Right lobe of liver (tissue), 4 donors: ENCODE measurements around the gene CARD8.

Experiments used
- CTCF ChIP-seq, 4 donors: fragments of 200-600 bp in 3 of 4; fragments of 450-650 bp in 1 of 4; IDR thresholded peaks; one replicate each; pipeline versions ENCODE4 v1.5.1 to v1.8.0; 2016 to 2022; ENCODE audit warnings: antibody characterized with exemption in 4 of 4, mild to moderate bottlenecking in 2 of 4
- POLR2A ChIP-seq: fragments of 450-650 bp; IDR thresholded peaks from one replicate; pipeline ENCODE4 v1.6.1; 2017; ENCODE audit warnings: antibody characterized with exemption, mild to moderate bottlenecking
- donor health status: DM: no; HTN: no; CAD: no.
- donor health status: DM: no; HTN: no; CAD: no.
- donor health status: DM: no; HTN: yes; CAD: no.

GRCh38 chr19:48169578-48169938 lies 86.2 kb downstream of the CARD8 start:
- TF ChIP-seq CTCF (IDR thresholded peaks at IDR 0.05) (no peak), POLR2A (no peak)
